Stimulated activated CD8-positive, alpha-beta memory T cell treated with anti-CD3 and anti-CD28 coated beads, Interleukin-12 subunit alpha, Interleukin-12 subunit beta, amount 100 ng/mL, for 24 hours (primary cell): Measurements from ENCODE around the gene ARID3B.

Source experiments
- DNase-seq: peaks from one replicate; pipeline ENCODE4 v3.0.0-alpha.2; 2020; ENCODE audit errors: extremely low read depth

Gene ARID3B

GRCh38 chr15:74642348-74642733 is 101.3 kb downstream of the ARID3B start:
- DNase-seq, result no peak

- DNase-seq, result no peak
Measured at GRCh38 chr15:74642734-74643664, 102.0 kb downstream of the ARID3B start.

GRCh38 chr15:74643665-74644204 is 102.7 kb downstream of the ARID3B start:
- no peak for DNase-seq

- DNase-seq, result no peak
Measured at GRCh38 chr15:74646480-74646879, 105.5 kb downstream of the ARID3B start.
